Measurements from ENCODE around the gene DDX10.

- TF ChIP-seq, protein P1, sequence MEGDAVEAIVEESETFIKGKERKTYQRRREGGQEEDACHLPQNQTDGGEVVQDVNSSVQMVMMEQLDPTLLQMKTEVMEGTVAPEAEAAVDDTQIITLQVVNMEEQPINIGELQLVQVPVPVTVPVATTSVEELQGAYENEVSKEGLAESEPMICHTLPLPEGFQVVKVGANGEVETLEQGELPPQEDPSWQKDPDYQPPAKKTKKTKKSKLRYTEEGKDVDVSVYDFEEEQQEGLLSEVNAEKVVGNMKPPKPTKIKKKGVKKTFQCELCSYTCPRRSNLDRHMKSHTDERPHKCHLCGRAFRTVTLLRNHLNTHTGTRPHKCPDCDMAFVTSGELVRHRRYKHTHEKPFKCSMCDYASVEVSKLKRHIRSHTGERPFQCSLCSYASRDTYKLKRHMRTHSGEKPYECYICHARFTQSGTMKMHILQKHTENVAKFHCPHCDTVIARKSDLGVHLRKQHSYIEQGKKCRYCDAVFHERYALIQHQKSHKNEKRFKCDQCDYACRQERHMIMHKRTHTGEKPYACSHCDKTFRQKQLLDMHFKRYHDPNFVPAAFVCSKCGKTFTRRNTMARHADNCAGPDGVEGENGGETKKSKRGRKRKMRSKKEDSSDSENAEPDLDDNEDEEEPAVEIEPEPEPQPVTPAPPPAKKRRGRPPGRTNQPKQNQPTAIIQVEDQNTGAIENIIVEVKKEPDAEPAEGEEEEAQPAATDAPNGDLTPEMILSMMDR (IDR thresholded peaks at IDR 0.05) = no peak
- no peak for TF ChIP-seq POLR2A (IDR thresholded peaks at IDR 0.05)
These were observed 142.4 kb downstream of the DDX10 start for GRCh38 chr11:108807262-108807661.
